HG02798 (cell line): Measurements from ENCODE around the gene ZNF737.
"Not testable (repeated sequence)": the region's sequence is repeated elsewhere in the genome, so short reads cannot be mapped to it uniquely, and the experiment has no call there.

Source experiments
- ATAC-seq: cut with Tn5 transposase; IDR thresholded peaks from one replicate; pipeline ENCODE4 v1.9.1; 2021; ENCODE audit warnings: mild to moderate bottlenecking; ENCODE audit not compliant: unreplicated experiment, poor library complexity

ZNF737 gene

GRCh38 chr19:20565321-20566018, at the start of gene ZNF737:
ZNF737 (minus strand) TSS chr19:20565781; CDS start chr19:20565640, 141 bp downstream.
- peak; percentile 97 for ATAC-seq

GRCh38 chr19:20614971-20615370, 49.4 kb upstream of the ZNF737 start:
- ATAC-seq: not testable (repeated sequence)

- no peak for ATAC-seq
Observed at GRCh38 chr19:20612711-20613316, 47.2 kb upstream of the ZNF737 start.

- ATAC-seq: no peak
Observed at GRCh38 chr19:20611866-20612265, 46.3 kb upstream of the ZNF737 start.

- ATAC-seq: no peak
Observed at GRCh38 chr19:20607943-20608342, 42.4 kb upstream of the ZNF737 start.

- no peak for ATAC-seq
Observed at GRCh38 chr19:20558571-20558970, 7.0 kb downstream of the ZNF737 start.

GRCh38 chr19:20558011-20558410, 7.6 kb downstream of the ZNF737 start:
- ATAC-seq: no peak

- ATAC-seq: not testable (repeated sequence)
Observed at GRCh38 chr19:20544667-20545333, 20.8 kb downstream of the ZNF737 start.

GRCh38 chr19:20530303-20530702, 35.3 kb downstream of the ZNF737 start:
- not testable (repeated sequence) for ATAC-seq

GRCh38 chr19:20513189-20513904, 52.2 kb downstream of the ZNF737 start:
- ATAC-seq: no peak

GRCh38 chr19:20503476-20503875, 62.1 kb downstream of the ZNF737 start:
- ATAC-seq: no peak
